ENCODE results near the gene TLCD4.
"Not testable (repeated sequence)": the region's sequence is repeated elsewhere in the genome, so short reads cannot be mapped to it uniquely, and the experiment has no call there.

TLCD4 gene

DNA sequence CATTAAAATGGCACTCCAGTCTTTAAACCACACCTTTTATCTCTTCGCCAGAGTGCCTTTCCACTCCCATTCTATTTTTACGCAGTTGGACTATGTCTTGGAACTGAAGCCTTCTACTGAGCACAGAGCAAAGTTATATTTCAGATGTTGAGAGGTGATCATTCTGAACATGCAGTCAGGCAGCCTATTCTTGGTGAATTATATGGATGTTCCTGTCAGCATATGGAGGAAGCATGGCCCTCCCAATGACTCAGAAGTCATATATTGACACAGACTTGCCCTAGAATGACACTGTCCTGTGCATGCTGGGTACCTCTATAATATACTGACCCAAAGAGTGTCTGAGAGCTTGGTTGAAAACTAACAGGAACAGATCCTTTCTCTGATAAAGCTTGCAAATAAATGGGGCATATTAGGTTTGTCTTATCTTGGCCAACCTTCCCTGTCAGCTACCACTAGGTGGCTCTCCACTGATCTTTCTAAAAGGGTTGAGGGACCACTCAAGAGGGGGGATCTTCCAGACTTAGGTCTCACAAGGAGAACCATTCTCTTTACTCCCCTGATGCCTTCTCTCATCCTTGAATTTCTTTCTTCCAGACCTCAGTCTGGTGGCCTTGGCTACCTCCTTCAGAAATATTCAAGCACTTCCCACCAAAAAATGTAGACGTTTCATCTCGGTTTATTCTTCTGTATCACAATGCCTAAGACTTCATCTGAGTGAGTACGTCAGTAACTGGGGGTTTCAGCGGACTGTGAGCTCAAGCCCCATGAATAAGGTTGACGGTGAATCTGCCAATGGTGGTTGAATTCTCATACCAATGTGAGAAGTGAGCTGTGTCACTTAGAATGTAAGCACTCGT lies 32.6 kb upstream of the TLCD4 start:
- no peaks in the 10 kb centered on the region for H3K36me3 ChIP-seq (ENCODE audit: control insufficient read depth, insufficient read depth, low read length)
- H3K27me3 ChIP-seq (ENCODE audit: control insufficient read depth, insufficient read depth, low read length): no peaks in the 10 kb centered on the region
- no peak overlapping the region for H3K4me3 ChIP-seq (ENCODE audit: low read depth, low read length)
- H3K4me1 ChIP-seq (ENCODE audit: control insufficient read depth, insufficient read depth, low read length): peaks cover 12% of the 10 kb centered on the region
- H3K9ac ChIP-seq (ENCODE audit: low read depth, low read length): no peak overlapping the region
- no peaks in the 10 kb centered on the region for H3K9me3 ChIP-seq (ENCODE audit: control insufficient read depth, insufficient read depth, low read length)

DNA sequence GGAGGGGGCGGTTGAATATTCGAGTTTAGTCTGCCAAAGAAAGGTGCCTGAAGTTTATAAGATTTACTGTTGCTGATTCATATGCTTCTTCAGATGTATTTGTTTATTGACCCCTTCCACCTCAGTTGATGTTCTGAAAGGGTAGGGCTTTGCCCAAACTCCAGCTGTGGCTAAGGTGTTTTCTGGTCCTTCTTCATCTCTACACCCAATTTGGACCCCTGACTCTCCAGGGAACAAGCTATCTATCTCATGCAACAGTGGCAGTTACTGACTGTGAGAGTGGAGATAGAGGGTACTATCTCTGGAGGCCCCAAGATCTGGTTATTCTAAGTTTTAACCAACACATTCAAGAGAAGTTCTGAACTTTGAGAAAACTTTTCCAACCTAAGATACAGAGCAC lies 31.8 kb upstream of the TLCD4 start:
- Histone ChIP-seq H3K27me3 (ENCODE audit: control insufficient read depth, insufficient read depth, low read length) (no peaks in the 10 kb centered on the region), H3K36me3 (ENCODE audit: control insufficient read depth, insufficient read depth, low read length) (no peaks in the 10 kb centered on the region), H3K9me3 (ENCODE audit: control insufficient read depth, insufficient read depth, low read length) (no peaks in the 10 kb centered on the region), H3K9ac (ENCODE audit: low read depth, low read length) (no peak overlapping the region), H3K4me3 (ENCODE audit: low read depth, low read length) (no peak overlapping the region), H3K4me1 (ENCODE audit: control insufficient read depth, insufficient read depth, low read length) (peaks cover 12% of the 10 kb centered on the region)

DNA sequence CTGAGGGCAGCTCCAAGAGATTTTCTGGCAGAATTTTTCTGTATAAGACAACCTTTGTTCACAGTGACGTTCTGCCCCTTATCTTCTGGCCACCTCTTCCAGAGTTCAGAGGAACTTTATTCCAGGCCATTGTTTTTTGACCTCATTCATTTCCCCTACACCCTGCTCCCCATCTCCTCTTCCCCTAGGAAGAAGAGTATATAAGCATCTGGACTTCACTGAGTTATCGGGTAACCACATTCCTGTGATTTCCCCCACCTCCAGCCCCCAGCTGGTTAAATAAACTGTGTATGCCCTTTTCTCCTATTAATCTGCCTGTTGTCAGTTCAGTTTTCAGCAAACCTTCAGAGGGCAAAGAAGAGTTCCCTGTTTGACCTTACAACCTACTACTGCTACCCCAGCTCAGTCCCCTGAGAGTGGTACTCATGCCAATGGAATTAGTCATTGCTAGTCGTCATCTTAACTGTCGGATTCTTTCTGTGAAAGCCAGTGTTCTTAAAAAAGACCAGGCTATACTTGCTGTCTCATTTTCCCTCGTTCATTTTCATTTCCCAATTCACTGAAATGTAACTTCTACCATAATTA lies 30.1 kb upstream of the TLCD4 start:
- H3K27me3 ChIP-seq (ENCODE audit: control insufficient read depth, insufficient read depth, low read length): peaks cover 2% of the 10 kb centered on the region
- no peaks in the 10 kb centered on the region for H3K36me3 ChIP-seq (ENCODE audit: control insufficient read depth, insufficient read depth, low read length)
- peaks cover 12% of the 10 kb centered on the region for H3K4me1 ChIP-seq (ENCODE audit: control insufficient read depth, insufficient read depth, low read length)
- H3K4me3 ChIP-seq (ENCODE audit: low read depth, low read length): no peak overlapping the region
- H3K9ac ChIP-seq (ENCODE audit: low read depth, low read length): no peak overlapping the region
- H3K9me3 ChIP-seq (ENCODE audit: control insufficient read depth, insufficient read depth, low read length): no peaks in the 10 kb centered on the region

DNA sequence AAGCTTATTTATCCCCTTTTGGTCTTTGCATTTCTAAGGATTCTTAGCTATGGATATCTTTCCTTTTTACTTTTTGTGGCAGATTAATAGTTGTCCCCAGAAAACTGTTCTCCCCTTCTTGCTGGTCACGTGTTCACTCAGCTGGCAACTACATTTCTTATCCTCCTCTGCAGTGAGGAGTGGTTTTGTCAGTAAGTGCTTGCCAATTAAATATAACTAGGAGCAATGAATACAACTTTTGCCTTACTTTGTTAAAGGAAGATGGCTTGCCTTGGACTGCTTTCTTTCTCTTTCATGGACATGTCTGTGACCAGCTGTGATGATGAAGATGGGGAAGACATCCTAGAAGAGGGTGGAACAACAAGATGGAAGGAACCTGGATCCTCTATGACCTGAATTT lies 28.9 kb upstream of the TLCD4 start:
- H3K4me3 ChIP-seq (ENCODE audit: low read depth, low read length): no peak overlapping the region
- peaks cover 12% of the 10 kb centered on the region for H3K4me1 ChIP-seq (ENCODE audit: control insufficient read depth, insufficient read depth, low read length)
- H3K9ac ChIP-seq (ENCODE audit: low read depth, low read length): no peak overlapping the region
- H3K27me3 ChIP-seq (ENCODE audit: control insufficient read depth, insufficient read depth, low read length): peaks cover 2% of the 10 kb centered on the region
- no peaks in the 10 kb centered on the region for H3K36me3 ChIP-seq (ENCODE audit: control insufficient read depth, insufficient read depth, low read length)
- H3K9me3 ChIP-seq (ENCODE audit: control insufficient read depth, insufficient read depth, low read length): no peaks in the 10 kb centered on the region

DNA sequence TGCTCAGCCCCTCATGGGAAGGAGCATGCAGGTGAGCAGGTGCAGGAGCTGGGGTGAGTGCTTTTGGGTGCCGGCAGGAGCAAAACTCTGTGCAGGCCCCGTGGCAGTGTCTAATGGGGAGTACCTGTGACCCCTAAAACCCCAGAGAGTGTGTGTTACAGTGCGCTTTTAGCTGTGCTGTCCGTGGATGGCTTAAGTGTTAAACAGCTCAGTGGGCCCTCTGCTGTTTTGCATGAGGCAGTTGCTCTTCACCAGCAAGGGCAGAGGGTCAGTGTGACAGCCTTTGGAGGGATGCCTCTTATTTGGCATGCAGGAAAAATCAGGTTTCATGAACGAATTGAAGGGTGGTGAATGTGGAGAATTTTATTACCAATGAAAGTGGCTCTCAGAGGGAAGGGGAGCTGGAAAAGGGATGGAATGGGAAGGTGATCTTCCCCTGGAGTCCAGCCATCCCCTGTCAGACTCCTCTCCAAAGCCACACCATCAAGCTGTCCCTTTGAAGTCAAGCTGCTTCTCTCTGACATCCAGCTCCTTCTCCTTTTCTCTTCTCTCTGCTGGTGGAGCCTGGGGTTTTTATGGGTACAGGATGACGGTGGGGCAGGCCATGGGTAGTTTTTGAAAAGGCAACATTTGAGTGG lies 27.4 kb upstream of the TLCD4 start:
- Histone ChIP-seq H3K27me3 (ENCODE audit: control insufficient read depth, insufficient read depth, low read length) (peaks cover 2% of the 10 kb centered on the region), H3K9me3 (ENCODE audit: control insufficient read depth, insufficient read depth, low read length) (no peaks in the 10 kb centered on the region), H3K4me3 (ENCODE audit: low read depth, low read length) (no peak overlapping the region), H3K9ac (ENCODE audit: low read depth, low read length) (no peak overlapping the region), H3K4me1 (ENCODE audit: control insufficient read depth, insufficient read depth, low read length) (peaks cover 10% of the 10 kb centered on the region), H3K36me3 (ENCODE audit: control insufficient read depth, insufficient read depth, low read length) (no peaks in the 10 kb centered on the region)

DNA sequence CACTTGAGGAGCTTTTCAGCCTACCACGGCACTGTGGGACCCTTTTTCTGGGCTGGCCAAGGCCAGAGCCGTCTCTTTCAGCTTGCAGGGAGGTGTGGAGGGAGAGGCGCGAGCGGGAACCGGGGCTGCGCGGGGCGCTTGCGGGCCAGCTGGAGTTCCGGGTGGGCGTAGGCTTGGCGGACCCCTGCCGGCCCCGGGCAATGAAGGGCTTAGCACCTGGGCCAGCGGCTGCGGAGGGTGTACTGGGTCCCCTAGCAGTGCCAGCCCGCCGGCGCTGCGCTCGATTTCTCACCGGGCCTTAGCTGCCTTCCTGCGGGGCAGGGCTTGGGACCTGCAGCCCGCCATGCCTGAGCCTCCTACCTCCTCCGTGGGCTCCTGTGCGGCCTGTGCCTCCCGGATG lies 25.9 kb upstream of the TLCD4 start:
- H3K4me3 ChIP-seq (ENCODE audit: low read depth, low read length); H3K9me3 ChIP-seq (ENCODE audit: control insufficient read depth, insufficient read depth, low read length); H3K27me3 ChIP-seq (ENCODE audit: control insufficient read depth, insufficient read depth, low read length); H3K4me1 ChIP-seq (ENCODE audit: control insufficient read depth, insufficient read depth, low read length); H3K9ac ChIP-seq (ENCODE audit: low read depth, low read length); H3K36me3 ChIP-seq (ENCODE audit: control insufficient read depth, insufficient read depth, low read length): not testable (repeated sequence)

DNA sequence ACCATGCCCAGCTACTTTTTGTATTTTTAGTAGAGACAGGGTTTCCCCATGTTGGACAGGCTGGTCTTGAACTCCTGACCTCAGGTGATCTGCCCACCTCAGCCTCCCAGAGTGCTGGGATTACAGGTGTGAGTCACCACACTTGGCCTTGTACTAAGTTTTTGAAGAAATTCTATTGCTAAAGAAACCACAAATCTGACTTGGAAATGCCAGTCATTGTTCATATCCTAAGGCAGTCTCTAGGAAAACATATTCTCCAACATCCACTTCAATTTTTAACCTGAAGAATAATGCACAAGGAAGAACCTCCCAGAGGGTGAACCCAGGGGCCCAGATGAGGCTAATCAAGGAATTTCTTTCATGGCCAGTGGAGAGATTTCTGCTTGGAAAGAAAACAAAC lies 24.3 kb upstream of the TLCD4 start:
- not testable (repeated sequence) for H3K4me3 ChIP-seq (ENCODE audit: low read depth, low read length); H3K9ac ChIP-seq (ENCODE audit: low read depth, low read length); H3K4me1 ChIP-seq (ENCODE audit: control insufficient read depth, insufficient read depth, low read length); H3K27me3 ChIP-seq (ENCODE audit: control insufficient read depth, insufficient read depth, low read length); H3K9me3 ChIP-seq (ENCODE audit: control insufficient read depth, insufficient read depth, low read length); H3K36me3 ChIP-seq (ENCODE audit: control insufficient read depth, insufficient read depth, low read length)

DNA sequence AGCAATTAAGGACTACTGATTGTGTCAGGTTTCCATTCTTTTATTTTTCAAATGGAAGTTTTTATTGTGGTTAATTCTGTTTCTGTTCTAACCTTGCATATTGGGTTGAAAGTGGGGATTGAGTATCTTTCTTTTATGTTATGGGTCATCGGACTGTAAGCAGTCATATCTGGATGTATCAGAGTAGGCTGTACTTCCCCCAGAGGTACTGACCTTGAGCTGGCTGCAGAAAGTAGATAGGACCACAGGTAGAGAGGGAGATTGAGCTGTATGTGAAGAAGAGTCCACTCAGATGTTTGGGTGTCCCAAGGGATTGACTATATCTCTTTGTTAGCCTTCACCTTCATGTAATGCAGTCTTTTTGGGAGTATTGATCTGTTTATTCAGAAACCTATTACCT lies 23.9 kb upstream of the TLCD4 start:
- H3K9me3 ChIP-seq (ENCODE audit: control insufficient read depth, insufficient read depth, low read length): no peaks in the 10 kb centered on the region
- H3K4me3 ChIP-seq (ENCODE audit: low read depth, low read length): no peak overlapping the region
- no peaks in the 10 kb centered on the region for H3K36me3 ChIP-seq (ENCODE audit: control insufficient read depth, insufficient read depth, low read length)
- H3K9ac ChIP-seq (ENCODE audit: low read depth, low read length): no peak overlapping the region
- H3K27me3 ChIP-seq (ENCODE audit: control insufficient read depth, insufficient read depth, low read length): peaks cover 2% of the 10 kb centered on the region
- no peaks in the 10 kb centered on the region for H3K4me1 ChIP-seq (ENCODE audit: control insufficient read depth, insufficient read depth, low read length)

DNA sequence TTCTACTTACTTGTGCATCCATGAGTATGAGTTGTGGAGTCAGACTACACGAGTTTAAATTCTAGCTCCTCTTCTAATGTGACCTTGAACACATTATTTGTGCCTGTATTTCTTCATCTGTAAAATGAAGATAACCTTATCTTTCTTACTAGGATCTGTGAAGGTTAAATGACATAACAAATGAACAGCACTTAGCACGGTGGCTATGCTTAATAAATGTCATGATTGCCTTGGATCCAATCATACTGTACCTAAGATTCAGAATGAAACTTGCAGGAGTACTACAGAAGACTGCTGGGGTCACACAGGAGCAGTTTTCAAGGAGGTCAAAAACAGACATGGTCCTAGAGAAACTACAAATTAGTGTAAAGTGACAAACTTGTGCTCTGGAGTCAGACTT lies 22.2 kb upstream of the TLCD4 start:
- no peaks in the 10 kb centered on the region for H3K36me3 ChIP-seq (ENCODE audit: control insufficient read depth, insufficient read depth, low read length)
- no peak overlapping the region for H3K9ac ChIP-seq (ENCODE audit: low read depth, low read length)
- no peaks in the 10 kb centered on the region for H3K4me1 ChIP-seq (ENCODE audit: control insufficient read depth, insufficient read depth, low read length)
- H3K27me3 ChIP-seq (ENCODE audit: control insufficient read depth, insufficient read depth, low read length): peaks cover 2% of the 10 kb centered on the region
- no peak overlapping the region for H3K4me3 ChIP-seq (ENCODE audit: low read depth, low read length)
- no peaks in the 10 kb centered on the region for H3K9me3 ChIP-seq (ENCODE audit: control insufficient read depth, insufficient read depth, low read length)

DNA sequence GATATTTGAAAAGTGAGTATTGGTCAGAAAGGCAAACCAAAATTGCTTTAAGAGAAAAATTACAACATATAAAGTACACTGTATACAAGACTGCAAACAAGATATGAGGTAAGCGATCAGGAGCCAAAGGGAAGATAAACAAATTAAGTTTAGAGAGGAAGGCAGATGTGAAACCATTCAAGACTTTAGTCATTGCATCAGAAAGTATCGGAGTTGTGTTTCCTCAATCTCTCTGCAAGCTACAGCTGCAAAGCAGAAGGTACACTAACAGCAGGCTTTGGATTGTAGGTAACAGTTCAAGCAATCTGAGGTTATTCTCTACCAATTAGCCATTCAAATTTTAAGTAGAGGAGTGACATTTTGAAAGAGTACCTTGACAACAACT lies 21.3 kb upstream of the TLCD4 start:
- Histone ChIP-seq H3K27me3 (ENCODE audit: control insufficient read depth, insufficient read depth, low read length) (peaks cover under 1% of the 10 kb centered on the region), H3K4me3 (ENCODE audit: low read depth, low read length) (no peak overlapping the region), H3K36me3 (ENCODE audit: control insufficient read depth, insufficient read depth, low read length) (no peaks in the 10 kb centered on the region), H3K4me1 (ENCODE audit: control insufficient read depth, insufficient read depth, low read length) (no peaks in the 10 kb centered on the region), H3K9me3 (ENCODE audit: control insufficient read depth, insufficient read depth, low read length) (no peaks in the 10 kb centered on the region), H3K9ac (ENCODE audit: low read depth, low read length) (no peak overlapping the region)

DNA sequence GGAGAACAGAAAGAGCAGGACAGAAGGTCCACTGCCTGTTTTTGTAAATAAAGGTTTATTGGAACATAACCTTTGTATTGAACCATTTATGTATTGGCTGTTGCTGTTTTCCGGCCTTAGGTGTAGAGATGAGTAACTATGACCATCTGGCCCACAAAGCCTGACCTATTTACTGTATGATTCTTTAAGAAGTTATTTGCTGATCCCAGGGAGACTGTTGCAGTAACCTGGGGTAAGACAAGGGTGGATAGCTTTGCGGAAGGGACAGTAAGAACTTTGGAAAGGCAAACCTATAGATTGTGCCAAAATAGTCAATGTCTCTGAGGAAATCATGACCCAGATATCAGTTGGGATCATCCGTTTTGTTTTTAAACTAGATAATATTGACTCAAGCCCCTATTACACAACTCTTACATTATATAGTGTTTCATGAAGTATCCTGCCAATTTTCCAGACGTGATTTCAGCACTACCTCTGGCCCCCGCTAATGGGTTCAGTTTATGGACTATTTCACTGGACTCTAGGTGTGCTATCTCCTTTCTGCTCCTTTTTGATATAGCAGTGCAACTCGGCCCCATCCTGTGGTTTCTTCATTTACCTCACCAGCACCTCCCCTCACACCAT lies 20.8 kb upstream of the TLCD4 start:
- no peak overlapping the region for H3K4me3 ChIP-seq (ENCODE audit: low read depth, low read length)
- no peaks in the 10 kb centered on the region for H3K9me3 ChIP-seq (ENCODE audit: control insufficient read depth, insufficient read depth, low read length)
- H3K36me3 ChIP-seq (ENCODE audit: control insufficient read depth, insufficient read depth, low read length): no peaks in the 10 kb centered on the region
- H3K4me1 ChIP-seq (ENCODE audit: control insufficient read depth, insufficient read depth, low read length): no peaks in the 10 kb centered on the region
- no peak overlapping the region for H3K9ac ChIP-seq (ENCODE audit: low read depth, low read length)
- no peaks in the 10 kb centered on the region for H3K27me3 ChIP-seq (ENCODE audit: control insufficient read depth, insufficient read depth, low read length)

DNA sequence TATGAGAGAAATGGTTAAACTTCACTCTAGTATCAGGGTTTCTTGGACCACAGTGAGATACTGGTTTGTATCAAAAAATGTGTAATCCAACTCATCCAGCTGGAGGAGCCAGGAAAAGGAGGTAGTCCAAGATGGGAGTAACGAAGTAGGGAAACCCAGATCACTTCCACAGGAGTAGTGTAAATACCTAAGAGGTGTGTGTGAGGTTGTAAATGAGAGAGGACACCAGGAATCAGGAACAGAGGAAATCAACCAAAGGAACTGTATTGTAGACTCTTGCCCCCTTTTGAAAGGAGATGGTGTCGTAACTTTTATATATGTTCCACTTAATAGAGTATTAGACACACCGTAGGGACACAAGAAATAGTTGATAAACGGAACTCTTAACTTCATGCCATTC lies 19.7 kb upstream of the TLCD4 start:
- Histone ChIP-seq H3K27me3 (ENCODE audit: control insufficient read depth, insufficient read depth, low read length) (no peaks in the 10 kb centered on the region), H3K4me1 (ENCODE audit: control insufficient read depth, insufficient read depth, low read length) (no peaks in the 10 kb centered on the region), H3K4me3 (ENCODE audit: low read depth, low read length) (no peak overlapping the region), H3K9me3 (ENCODE audit: control insufficient read depth, insufficient read depth, low read length) (no peaks in the 10 kb centered on the region), H3K36me3 (ENCODE audit: control insufficient read depth, insufficient read depth, low read length) (no peaks in the 10 kb centered on the region), H3K9ac (ENCODE audit: low read depth, low read length) (no peak overlapping the region)
